HEK293 (cell line): ENCODE results near the gene SLC1A3.

Source experiments
- CTCF ChIA-PET: fragments of 350-600 bp; formaldehyde crosslinking; extraction: SDS; loops from one replicate; lab custom pipeline; 2021; ENCODE audit warnings: antibody characterized with exemption; lab: Yijun Ruan, JAX
- POLR2A ChIA-PET: fragments of 300-600 bp; formaldehyde crosslinking; extraction: SDS; loops from one replicate; lab custom pipeline; 2020; ENCODE audit warnings: antibody characterized with exemption, inconsistent platforms; lab: Yijun Ruan, JAX
- H3K27ac ChIP-seq: fragments of 200-500 bp; sonication (Bioruptor generic); 2 replicates; pipeline ENCODE4 v1.5.1; 2014; ENCODE audit warnings: low read depth, low read length, control low read depth, inconsistent platforms; ENCODE audit errors: extremely low read depth
- H3K36me3 ChIP-seq, 2 experiments: fragments of 200-500 bp in 1 of 2; sonication (Bioruptor generic) in 1 of 2; 1 replicate in 1 of 2; 2 replicates in 1 of 2; pipeline ENCODE4 v1.5.1; 2014 to 2017; ENCODE audit warnings: inconsistent platforms in 2 of 2, low read length in 2 of 2; ENCODE audit not compliant: control insufficient read depth in 2 of 2, insufficient read depth in 1 of 2
- H3K4me1 ChIP-seq: fragments of 200-500 bp; sonication (Bioruptor generic); 2 replicates; pipeline ENCODE4 v1.5.1; 2014; ENCODE audit warnings: mild to moderate bottlenecking, low read length, inconsistent platforms; ENCODE audit not compliant: control insufficient read depth, insufficient read depth
- H3K4me3 ChIP-seq: 2 replicates; pipeline ENCODE4 v1.5.1; 2011; ENCODE audit warnings: low read depth, mild to moderate bottlenecking, control low read depth, low read length, moderate library complexity
- H3K9me3 ChIP-seq: fragments of 200-500 bp; sonication (Bioruptor generic); 2 replicates; pipeline ENCODE4 v1.5.1; 2014; ENCODE audit warnings: low read depth, low read length, inconsistent platforms; ENCODE audit not compliant: control insufficient read depth, insufficient read depth
- CTCF ChIP-seq: fragments of 450-650 bp; formaldehyde crosslinking; IDR thresholded peaks from 2 replicates; pipeline ENCODE4 v1.5.1; 2016; ENCODE audit warnings: missing biosample characterization, missing genetic modification characterization
- OSR2 ChIP-seq: fragments of 450-650 bp; formaldehyde crosslinking; IDR thresholded peaks from 2 replicates; pipeline ENCODE4 v1.5.1; 2016; ENCODE audit warnings: missing biosample characterization, missing genetic modification characterization
- PATZ1 ChIP-seq: fragments of 450-650 bp; formaldehyde crosslinking; IDR thresholded peaks from 2 replicates; pipeline ENCODE4 v1.5.1; 2016; ENCODE audit warnings: missing biosample characterization, missing genetic modification characterization
- REPIN1 ChIP-seq: fragments of 450-650 bp; formaldehyde crosslinking; IDR thresholded peaks from 2 replicates; pipeline ENCODE4 v1.5.1; 2017; ENCODE audit warnings: missing biosample characterization, missing genetic modification characterization, low read depth
- SCRT1 ChIP-seq: fragments of 450-650 bp; formaldehyde crosslinking; IDR thresholded peaks from 2 replicates; pipeline ENCODE4 v1.5.1; 2016; ENCODE audit warnings: missing biosample characterization, missing genetic modification characterization, borderline replicate concordance
- SETDB1 ChIP-seq: IDR thresholded peaks from one replicate; pipeline ENCODE4 v1.6.1; 2017; ENCODE audit warnings: mild to moderate bottlenecking, low read length, moderate library complexity, mixed read lengths; ENCODE audit not compliant: insufficient read length
- ZIC2 ChIP-seq: fragments of 450-650 bp; formaldehyde crosslinking; IDR thresholded peaks from 2 replicates; pipeline ENCODE4 v1.5.1; 2016; ENCODE audit warnings: missing biosample characterization, missing genetic modification characterization
- ZNF121 ChIP-seq: fragments of 450-650 bp; formaldehyde crosslinking; IDR thresholded peaks from 2 replicates; pipeline ENCODE4 v1.5.1; 2016; ENCODE audit warnings: missing biosample characterization, missing genetic modification characterization
- ZNF157 ChIP-seq: fragments of 450-650 bp; formaldehyde crosslinking; IDR thresholded peaks from 2 replicates; pipeline ENCODE4 v1.5.1; 2016; ENCODE audit warnings: missing biosample characterization, missing genetic modification characterization
- ZNF184 ChIP-seq: fragments of 450-650 bp; IDR thresholded peaks from 2 replicates; pipeline ENCODE4 v1.5.1; 2018; ENCODE audit warnings: missing biosample characterization, mild to moderate bottlenecking, missing genetic modification characterization
- ZNF23 ChIP-seq: fragments of 450-650 bp; formaldehyde crosslinking; IDR thresholded peaks from 2 replicates; pipeline ENCODE4 v1.5.1; 2016; ENCODE audit warnings: missing biosample characterization, missing genetic modification characterization, borderline replicate concordance
- ZNF280D ChIP-seq: fragments of 450-650 bp; formaldehyde crosslinking; IDR thresholded peaks from 2 replicates; pipeline ENCODE4 v1.5.1; 2016; ENCODE audit warnings: missing biosample characterization, missing genetic modification characterization
- ZNF302 ChIP-seq: fragments of 450-650 bp; formaldehyde crosslinking; IDR thresholded peaks from 2 replicates; pipeline ENCODE4 v1.5.1; 2016; ENCODE audit warnings: missing biosample characterization, missing genetic modification characterization, low read depth
- ZNF362 ChIP-seq: fragments of 450-650 bp; formaldehyde crosslinking; IDR thresholded peaks from 2 replicates; pipeline ENCODE4 v1.5.1; 2016; ENCODE audit warnings: missing biosample characterization, missing genetic modification characterization
- ZNF654 ChIP-seq: fragments of 450-650 bp; formaldehyde crosslinking; IDR thresholded peaks from 2 replicates; pipeline ENCODE4 v1.5.1; 2016; ENCODE audit warnings: low read depth, missing biosample characterization, missing genetic modification characterization
- ZNF692 ChIP-seq: fragments of 450-650 bp; formaldehyde crosslinking; IDR thresholded peaks from 2 replicates; pipeline ENCODE4 v1.5.1; 2016; ENCODE audit warnings: missing biosample characterization, missing genetic modification characterization
- ZNF785 ChIP-seq: fragments of 450-650 bp; formaldehyde crosslinking; IDR thresholded peaks from 2 replicates; pipeline ENCODE4 v1.5.1; 2016; ENCODE audit warnings: missing biosample characterization, missing genetic modification characterization

SLC1A3 gene

GRCh38 chr5:36728697-36729543 is 122.5 kb downstream of the SLC1A3 start:
- Histone ChIP-seq H3K4me3 (no peak overlapping the region), H3K36me3 (no peaks in the 10 kb centered on the region), H3K4me1 (no peaks in the 10 kb centered on the region), H3K27ac (no peak overlapping the region), H3K9me3 (no peaks in the 10 kb centered on the region)
- POLR2A ChIA-PET, result no interaction called here
- CTCF ChIA-PET, result interaction anchor here (0.5 to 3.8 kb wide), 30 partner anchors 8 to 630 kb away, joined by 3 to 44 read pairs (median 5); no protein-coding TSS in a partner anchor
- TF ChIP-seq ZNF280D (tag by site-specific recombination) (no peak), SCRT1 (tag by site-specific recombination) (no peak), ZNF654 (tag by site-specific recombination) (peak; percentile 65), ZNF157 (tag by site-specific recombination) (no peak), ZNF184 (tag by site-specific recombination) (no peak)

- no peaks in the 10 kb centered on the region for H3K9me3 ChIP-seq
- H3K27ac ChIP-seq, result no peak overlapping the region
- ChIA-PET CTCF (interaction anchor here (0.6 to 3.8 kb wide), 18 partner anchors 7 to 481 kb away, joined by 3 to 44 read pairs (median 5); no protein-coding TSS in a partner anchor), POLR2A (interaction anchor here (0.7 to 0.8 kb wide), 2 partner anchors 13 to 987 kb away, joined by 3 to 6 read pairs; no protein-coding TSS in a partner anchor)
- H3K36me3 ChIP-seq, result no peaks in the 10 kb centered on the region
- no peak overlapping the region for H3K4me3 ChIP-seq
- TF ChIP-seq ZNF692 (no peak), PATZ1 (tag by site-specific recombination) (no peak), ZNF121 (tag by site-specific recombination) (no peak), ZNF362 (tag by site-specific recombination) (no peak), ZNF785 (tag by site-specific recombination) (no peak), ZIC2 (tag by site-specific recombination) (peak; percentile 10; the same call in 1 of the 2 replicates), ZNF23 (tag by site-specific recombination) (no peak), ZNF302 (tag by site-specific recombination) (no peak), SETDB1 (no peak), OSR2 (tag by site-specific recombination) (0 out of 2 replicates have a peak, but pooled peaks have one; percentile 11), CTCF (tag by site-specific recombination) (no peak), REPIN1 (tag by site-specific recombination) (no peak)
- TF ChIP-seq, all 188 proteins: peak for 2
- no peaks in the 10 kb centered on the region for H3K4me1 ChIP-seq
These were observed 124.3 kb downstream of the SLC1A3 start for GRCh38 chr5:36730537-36731216.
